ENCODE measurements around the gene HOXB9.

Gene HOXB9

GRCh38 chr17:48626245-48627117 is at the start of gene HOXB9:
Gene HOXB9 (minus strand): TSS chr17:48626358. CDS start chr17:48626269, 89 bp downstream.
- DNase-seq, result no peak

GRCh38 chr17:48672340-48672739 is 46.2 kb upstream of the HOXB9 start:
- no peak for DNase-seq

GRCh38 chr17:48671697-48672171 is 45.6 kb upstream of the HOXB9 start:
- DNase-seq, result peak; percentile 33 to 69 (median 46)

- no peak for DNase-seq
Measured at GRCh38 chr17:48663134-48663924, 37.2 kb upstream of the HOXB9 start.

GRCh38 chr17:48655913-48656312 is 29.8 kb upstream of the HOXB9 start:
- DNase-seq, result no peak

- no peak for DNase-seq
Measured at GRCh38 chr17:48649741-48650140, 23.6 kb upstream of the HOXB9 start.

GRCh38 chr17:48647963-48648245 is 21.7 kb upstream of the HOXB9 start:
- no peak for DNase-seq

GRCh38 chr17:48647103-48647962 is 21.2 kb upstream of the HOXB9 start:
- no peak for DNase-seq

GRCh38 chr17:48646183-48647102 is 20.3 kb upstream of the HOXB9 start:
- DNase-seq, result no peak

- no peak for DNase-seq
Measured at GRCh38 chr17:48645639-48646182, 19.6 kb upstream of the HOXB9 start.

- DNase-seq, result no peak
Measured at GRCh38 chr17:48644910-48645557, 18.9 kb upstream of the HOXB9 start.

GRCh38 chr17:48644159-48644558 is 18.0 kb upstream of the HOXB9 start:
- DNase-seq, result no peak

GRCh38 chr17:48643697-48644012 is 17.5 kb upstream of the HOXB9 start:
- no peak for DNase-seq

- DNase-seq, result no peak
Measured at GRCh38 chr17:48642843-48643696, 16.9 kb upstream of the HOXB9 start.

- no peak for DNase-seq
Measured at GRCh38 chr17:48642059-48642842, 16.1 kb upstream of the HOXB9 start.

GRCh38 chr17:48641541-48642058 is 15.4 kb upstream of the HOXB9 start:
- no peak for DNase-seq

GRCh38 chr17:48640858-48641180 is 14.7 kb upstream of the HOXB9 start:
- DNase-seq, result no peak

GRCh38 chr17:48639982-48640857 is 14.1 kb upstream of the HOXB9 start:
- DNase-seq, result no peak

Data from activated naive CD4-positive, alpha-beta T cell (primary cell).